Stimulated activated naive B cell treated with anti-CD40 and anti-IgM and Interleukin-4, amounts not matched to agents 10 μg/mL and 1 μg/mL and 100 μg/mL, for 72 hours (primary cell): Measurements from ENCODE around the gene HOXA7.

Experiments used
- ATAC-seq, 2 donors: fragments of 150-1000 bp; cut with Tn5 transposase; replicated peaks; 2 replicates each; pipeline ENCODE4 v1.10.0; 2021; ENCODE audit warnings: moderate library complexity in 1 of 2
- DNase-seq: peaks from one replicate; pipeline ENCODE4 v3.0.0; 2021
- H3K27ac Mint-ChIP-seq: one replicate; pipeline ENCODE4 v1.8.0; 2022; ENCODE audit warnings: mild to moderate bottlenecking, mixed read lengths
- H3K27me3 Mint-ChIP-seq, 2 donors: one replicate each; pipeline ENCODE4 v1.8.0; 2022; ENCODE audit warnings: mixed read lengths in 2 of 2
- H3K36me3 Mint-ChIP-seq, 2 donors: one replicate each; pipeline ENCODE4 v1.8.0; 2022; ENCODE audit warnings: mixed read lengths in 2 of 2, mild to moderate bottlenecking in 1 of 2
- H3K4me1 Mint-ChIP-seq, 2 donors: one replicate each; pipeline ENCODE4 v1.8.0; 2022; ENCODE audit warnings: mixed read lengths in 2 of 2, mild to moderate bottlenecking in 1 of 2
- H3K4me3 Mint-ChIP-seq, 2 donors: one replicate each; pipeline ENCODE4 v1.8.0; 2022; ENCODE audit warnings: mild to moderate bottlenecking in 2 of 2, mixed read lengths in 2 of 2, moderate library complexity in 1 of 2
- H3K9me3 Mint-ChIP-seq, 2 donors: one replicate each; pipeline ENCODE4 v1.8.0; 2022; ENCODE audit warnings: mixed read lengths in 2 of 2, mild to moderate bottlenecking in 1 of 2

Gene HOXA7

DNA sequence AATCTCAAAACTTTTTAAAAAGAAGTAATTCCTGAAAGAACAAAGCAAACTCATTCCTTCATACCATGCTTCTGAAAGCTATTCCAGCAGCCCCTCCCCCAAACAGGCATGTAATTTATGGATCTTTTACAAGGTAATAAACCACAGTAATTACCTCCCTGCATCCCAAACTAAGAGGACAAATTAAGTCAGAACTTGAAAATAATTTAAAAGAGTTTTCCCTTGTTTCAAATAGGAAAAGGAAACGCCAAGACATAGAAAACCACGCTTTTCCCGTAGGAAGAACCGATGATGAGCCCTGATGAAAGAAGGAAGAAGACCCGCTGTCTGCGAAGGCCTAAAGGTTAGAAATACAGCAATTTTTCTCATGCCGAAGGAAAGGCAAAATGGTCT, 34.8 kb downstream of the HOXA7 start:
- no peak for DNase-seq
- Mint-ChIP-seq H3K4me3 (no peak overlapping the region), H3K36me3 (no peaks in the 10 kb centered on the region), H3K9me3 (no peaks in the 10 kb centered on the region), H3K27ac (no peak overlapping the region), H3K4me1 (no peaks in the 10 kb centered on the region), H3K27me3 (peaks cover 23 to 31% of the 10 kb centered on the region in 2 donors)
- ATAC-seq = no peak

DNA sequence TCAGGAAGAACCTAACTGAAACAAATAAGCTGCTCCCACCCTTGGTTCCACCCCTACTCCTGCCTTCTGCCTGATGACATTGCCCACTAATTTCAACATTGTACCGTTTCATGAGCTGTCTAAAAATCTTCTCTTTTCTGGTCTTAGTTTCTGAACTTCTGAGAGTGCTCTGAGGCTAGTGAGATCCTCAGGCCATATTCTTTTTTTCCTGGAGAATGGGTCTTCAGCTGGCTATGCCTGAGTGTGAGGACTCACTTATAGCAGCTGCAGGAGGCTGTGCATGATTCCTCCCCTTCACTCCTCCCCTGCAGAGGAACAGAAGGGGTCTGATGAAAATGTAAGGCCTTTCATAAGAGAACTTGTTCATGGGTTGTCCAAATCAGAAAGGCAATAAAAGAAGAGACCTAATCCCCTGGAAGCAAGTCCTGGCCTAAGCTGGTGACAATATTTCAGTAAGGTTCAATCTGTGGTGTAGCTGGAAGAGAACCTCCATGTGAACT, 37.0 kb downstream of the HOXA7 start:
- Mint-ChIP-seq H3K4me3 (no peak overlapping the region), H3K27me3 (peaks cover 2 to 16% of the 10 kb centered on the region in 2 donors), H3K36me3 (no peaks in the 10 kb centered on the region), H3K4me1 (no peaks in the 10 kb centered on the region), H3K9me3 (no peaks in the 10 kb centered on the region), H3K27ac (no peak overlapping the region)
- ATAC-seq (no peak), DNase-seq (no peak)

DNA sequence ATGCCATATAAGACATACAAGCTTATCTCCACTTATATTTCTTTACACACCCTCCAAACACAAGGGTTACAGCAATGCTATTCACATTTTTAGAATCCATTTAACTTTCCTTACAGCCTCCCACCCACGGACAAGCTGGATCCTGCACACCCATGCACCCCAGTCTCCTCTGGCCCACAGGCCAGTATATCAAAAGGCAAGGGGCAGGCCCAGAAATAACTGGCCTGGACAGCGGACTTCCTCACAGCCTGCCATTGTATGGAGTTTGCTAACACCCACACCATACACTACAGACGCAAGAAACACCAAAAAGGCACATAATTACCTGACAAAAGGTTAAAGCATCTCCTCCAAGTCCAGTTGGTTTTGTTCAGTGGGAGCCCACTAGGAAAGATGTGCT, 37.9 kb downstream of the HOXA7 start:
- Mint-ChIP-seq H3K4me1 (no peaks in the 10 kb centered on the region), H3K36me3 (no peaks in the 10 kb centered on the region), H3K27me3 (peaks cover 0 to 10% of the 10 kb centered on the region in 2 donors), H3K27ac (no peak overlapping the region), H3K9me3 (no peaks in the 10 kb centered on the region), H3K4me3 (no peak overlapping the region)
- DNase-seq (no peak), ATAC-seq (no peak)

DNA sequence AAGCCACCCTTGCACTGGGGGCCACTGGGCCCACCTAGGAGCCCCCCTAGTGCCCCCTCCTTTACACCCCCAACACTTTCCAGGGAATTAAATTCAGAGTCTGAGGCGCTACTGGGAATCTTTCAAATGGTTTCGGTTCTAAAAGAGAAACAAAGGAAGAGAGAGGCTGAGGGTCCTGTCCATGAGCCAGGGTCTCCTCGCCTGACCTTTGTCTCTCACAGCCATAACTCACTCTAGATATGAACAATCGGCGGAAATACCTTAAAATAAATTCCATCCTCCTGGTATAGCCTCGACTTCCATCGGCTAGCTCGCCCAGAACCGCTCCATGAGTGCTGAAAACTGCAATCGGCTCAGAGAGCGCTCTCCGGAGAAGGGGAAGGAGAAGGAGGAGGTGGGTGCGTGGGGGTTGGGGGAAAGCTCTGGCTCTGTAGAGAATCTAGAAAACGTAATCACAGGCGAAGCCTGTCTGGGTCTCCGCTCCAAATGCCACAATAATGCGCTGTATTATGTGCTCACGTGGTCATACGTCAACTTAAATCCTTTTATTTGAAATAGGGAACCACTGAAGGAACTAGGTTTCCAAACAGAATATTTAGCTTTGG, 38.5 kb downstream of the HOXA7 start:
- DNase-seq (no peak), ATAC-seq (no peak)
- no peak overlapping the region for H3K4me3 Mint-ChIP-seq
- peaks cover 4 to 13% of the 10 kb centered on the region in 2 donors for H3K27me3 Mint-ChIP-seq
- no peak overlapping the region for H3K27ac Mint-ChIP-seq
- H3K4me1 Mint-ChIP-seq = no peaks in the 10 kb centered on the region
- H3K9me3 Mint-ChIP-seq = no peaks in the 10 kb centered on the region
- no peaks in the 10 kb centered on the region for H3K36me3 Mint-ChIP-seq

DNA sequence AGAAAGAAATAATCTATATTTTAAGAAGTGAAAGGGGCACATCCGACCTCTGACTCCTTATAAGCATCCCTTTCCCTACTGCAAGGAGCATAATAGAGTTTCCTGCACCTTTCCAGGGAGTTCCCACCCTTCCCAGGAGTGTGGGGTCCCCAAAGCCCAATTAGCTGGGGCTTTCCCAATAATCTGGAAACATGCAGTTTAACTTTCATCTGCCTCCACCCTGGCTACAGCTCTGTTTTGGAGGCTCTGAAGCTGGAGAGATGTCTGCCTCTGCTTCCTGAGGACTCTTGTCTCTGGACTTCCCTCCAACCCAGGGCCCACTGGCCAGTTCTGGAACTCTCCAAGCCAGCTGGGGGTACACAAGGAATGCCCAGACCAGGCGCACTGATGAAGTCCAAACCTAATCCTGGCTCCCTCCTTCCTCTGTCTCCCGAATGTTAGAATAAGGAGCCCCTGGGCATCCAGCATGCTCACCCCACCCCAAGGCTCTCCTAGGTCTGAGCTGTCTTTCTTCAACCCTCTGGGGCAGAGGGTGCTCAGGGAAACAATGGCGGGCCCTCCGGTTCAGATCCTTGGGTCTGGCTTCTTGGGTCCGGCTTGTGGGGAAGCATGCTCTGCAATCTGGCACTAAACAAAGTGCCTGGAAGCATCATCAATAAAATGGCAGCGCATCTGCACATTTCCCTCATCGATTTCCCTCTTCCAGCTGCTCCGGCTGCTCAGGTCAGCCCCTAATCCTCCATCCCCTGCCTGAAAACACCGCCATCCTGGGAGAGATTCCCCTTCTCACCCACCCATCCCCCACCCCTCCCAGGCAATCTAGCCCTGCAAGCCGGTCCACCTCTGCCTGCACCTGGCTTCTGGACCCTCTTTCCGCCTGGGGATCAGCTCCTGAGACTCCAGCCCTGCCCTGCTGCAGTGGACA, 39.3 kb downstream of the HOXA7 start:
- ATAC-seq = no peak
- Mint-ChIP-seq H3K9me3 (no peaks in the 10 kb centered on the region), H3K27me3 (peaks cover 4 to 13% of the 10 kb centered on the region in 2 donors), H3K36me3 (no peaks in the 10 kb centered on the region), H3K4me3 (no peak overlapping the region), H3K27ac (no peak overlapping the region), H3K4me1 (no peaks in the 10 kb centered on the region)
- DNase-seq = no peak

DNA sequence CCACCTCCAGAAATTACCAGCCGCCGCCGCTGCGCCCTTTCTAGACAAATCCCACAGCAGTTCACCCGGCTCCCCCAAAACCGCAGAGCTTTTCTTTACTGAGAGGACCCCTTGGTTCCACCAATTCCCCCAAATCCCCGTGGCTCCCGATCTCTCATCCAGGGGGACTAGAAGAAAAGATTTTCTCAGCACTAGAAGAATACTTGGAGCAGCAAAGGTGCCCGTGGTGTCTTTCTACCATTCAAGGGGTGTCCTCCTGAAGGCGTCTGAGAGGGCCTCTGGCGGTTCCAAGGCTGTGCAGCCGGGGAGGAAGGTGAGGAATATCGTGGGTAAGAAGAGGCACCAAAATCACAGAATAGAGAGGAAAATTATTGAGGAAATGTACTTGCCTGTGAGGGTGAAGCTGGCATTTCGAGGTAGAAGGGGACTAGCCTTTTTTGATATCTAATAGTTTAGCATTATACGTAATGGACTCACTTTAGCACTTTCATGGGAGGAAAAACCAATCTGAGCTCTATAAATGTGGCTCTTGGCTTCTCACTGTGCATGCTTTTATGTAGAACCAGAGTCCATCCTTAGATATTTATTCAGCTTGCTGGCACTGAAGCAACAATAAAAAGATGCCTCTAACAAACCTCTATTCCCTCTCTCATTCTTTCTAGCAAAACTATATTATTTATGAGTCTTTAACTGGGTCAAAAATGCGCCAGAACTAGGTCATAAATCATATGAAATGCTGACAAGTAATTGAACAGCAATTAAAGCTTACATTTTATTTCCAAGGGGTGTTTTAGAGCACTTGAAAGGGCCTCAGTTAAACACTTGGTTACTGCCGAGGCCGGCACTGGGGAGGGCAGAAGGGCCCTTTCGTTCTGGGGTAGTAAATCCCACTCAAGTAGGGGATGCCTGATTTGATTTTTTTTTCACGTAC, 40.2 kb downstream of the HOXA7 start:
- H3K4me1 Mint-ChIP-seq = no peaks in the 10 kb centered on the region
- H3K9me3 Mint-ChIP-seq = no peaks in the 10 kb centered on the region
- DNase-seq (no peak), ATAC-seq (no peak)
- H3K27ac Mint-ChIP-seq = no peak overlapping the region
- H3K27me3 Mint-ChIP-seq = peaks cover 4 to 13% of the 10 kb centered on the region in 2 donors
- no peak overlapping the region for H3K4me3 Mint-ChIP-seq
- H3K36me3 Mint-ChIP-seq = no peaks in the 10 kb centered on the region

DNA sequence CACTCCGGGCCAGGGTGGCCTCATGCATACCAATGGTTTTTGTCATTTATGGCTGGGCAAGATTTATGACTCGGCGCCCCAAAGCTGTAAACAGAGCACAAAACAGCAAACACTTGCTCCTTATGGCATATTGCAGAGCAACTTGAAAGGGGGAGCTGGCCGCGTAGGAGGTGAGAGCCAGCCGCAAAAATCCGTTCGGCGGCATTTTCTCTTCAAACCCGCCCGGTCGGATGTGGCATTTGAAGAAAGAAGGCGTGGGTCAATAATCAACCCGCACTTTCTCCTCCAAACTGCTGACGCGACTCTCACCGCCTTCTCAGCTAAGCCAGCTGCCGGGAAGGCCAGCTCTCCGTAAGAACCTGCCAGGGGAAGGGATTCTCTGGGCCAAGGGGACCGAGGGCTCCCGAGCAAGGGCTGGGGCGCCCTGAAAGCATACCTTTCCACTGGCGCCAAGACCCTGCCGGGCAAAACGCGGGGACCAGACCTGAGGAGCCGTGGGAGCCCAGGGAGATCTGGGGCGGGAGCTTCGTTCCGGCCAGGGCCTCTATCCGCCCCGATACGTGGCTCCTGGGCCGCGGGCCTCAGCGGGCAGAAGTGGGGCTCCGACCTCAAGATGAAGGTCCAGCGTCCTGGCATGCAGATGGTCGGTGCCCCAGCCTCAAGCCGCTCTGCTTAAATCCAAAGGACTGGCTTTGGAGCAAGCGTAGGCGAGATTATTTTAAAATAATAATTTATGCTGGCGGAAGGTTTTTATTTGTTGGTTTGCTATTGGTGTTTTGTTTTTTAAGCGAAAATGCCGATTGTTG, 41.1 kb downstream of the HOXA7 start:
- no peaks in the 10 kb centered on the region for H3K4me1 Mint-ChIP-seq
- H3K27ac Mint-ChIP-seq = no peak overlapping the region
- ATAC-seq (no peak), DNase-seq (no peak)
- H3K4me3 Mint-ChIP-seq = no peak overlapping the region
- no peaks in the 10 kb centered on the region for H3K9me3 Mint-ChIP-seq
- H3K36me3 Mint-ChIP-seq = no peaks in the 10 kb centered on the region
- peaks cover 4 to 13% of the 10 kb centered on the region in 2 donors for H3K27me3 Mint-ChIP-seq

DNA sequence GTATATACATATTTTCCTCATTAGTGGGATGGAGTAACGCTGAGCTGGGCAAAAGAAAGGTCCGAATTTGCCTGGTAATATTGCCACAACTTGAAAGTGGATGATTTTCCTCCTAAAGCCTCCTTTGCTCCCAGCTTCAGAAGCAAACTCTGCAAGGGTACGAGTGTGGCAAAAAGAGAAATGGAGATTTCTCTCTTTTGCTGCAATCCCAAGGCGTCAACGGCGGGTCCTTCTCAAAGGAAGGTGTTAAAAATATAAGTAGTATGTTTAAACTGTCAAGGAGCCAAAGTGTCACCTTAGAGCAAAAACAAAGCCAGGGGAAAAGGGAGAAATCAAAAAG, 41.6 kb downstream of the HOXA7 start:
- H3K4me3 Mint-ChIP-seq = no peak overlapping the region
- H3K27ac Mint-ChIP-seq = no peak overlapping the region
- DNase-seq (no peak), ATAC-seq (no peak)
- H3K4me1 Mint-ChIP-seq = no peaks in the 10 kb centered on the region
- H3K36me3 Mint-ChIP-seq = no peaks in the 10 kb centered on the region
- H3K27me3 Mint-ChIP-seq = peaks cover 6 to 13% of the 10 kb centered on the region in 2 donors
- H3K9me3 Mint-ChIP-seq = peaks cover 0 to 2% of the 10 kb centered on the region in 2 donors

DNA sequence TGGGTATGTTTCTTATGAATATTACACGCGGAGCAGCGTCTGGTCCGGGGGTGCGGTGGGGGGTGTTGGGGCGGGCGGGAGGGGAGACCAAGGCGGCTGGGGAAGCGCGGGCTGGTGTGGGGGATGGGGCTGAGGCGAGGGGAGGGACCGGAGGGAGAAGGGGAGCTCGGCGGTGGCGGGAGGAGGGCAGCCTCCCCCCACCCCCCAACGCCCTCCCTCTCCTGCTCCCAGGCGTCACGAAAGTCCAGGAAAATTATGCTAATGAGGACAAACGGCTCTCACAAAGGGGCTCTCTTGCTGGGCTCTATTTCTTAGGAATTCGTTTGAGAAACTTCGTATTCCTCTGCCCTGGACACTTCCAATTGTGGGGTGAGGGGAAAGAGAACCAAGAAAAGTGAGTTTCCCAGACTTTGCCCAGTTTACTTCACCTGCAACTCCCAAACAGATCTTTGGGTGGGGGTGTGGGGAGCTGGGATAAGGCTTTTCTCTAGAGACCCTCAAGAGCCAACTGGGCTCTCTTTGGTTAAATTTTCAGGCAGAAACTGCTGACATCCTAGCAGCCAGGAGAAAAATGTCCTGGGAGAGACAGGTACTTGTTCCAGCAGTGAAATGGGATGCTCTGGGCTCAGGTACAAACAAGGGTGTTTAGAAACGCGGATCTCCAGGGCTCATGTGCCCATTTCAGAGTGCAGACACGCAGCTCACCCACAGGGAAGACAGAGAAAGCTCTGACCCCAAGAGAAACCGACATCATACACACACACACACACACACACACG, 42.3 kb downstream of the HOXA7 start:
- DNase-seq (no peak), ATAC-seq (no peak)
- Mint-ChIP-seq H3K36me3 (no peaks in the 10 kb centered on the region), H3K4me1 (no peaks in the 10 kb centered on the region), H3K27ac (no peak overlapping the region), H3K4me3 (no peak overlapping the region), H3K27me3 (peaks cover 10 to 13% of the 10 kb centered on the region in 2 donors), H3K9me3 (peaks cover 0 to 2% of the 10 kb centered on the region in 2 donors)

DNA sequence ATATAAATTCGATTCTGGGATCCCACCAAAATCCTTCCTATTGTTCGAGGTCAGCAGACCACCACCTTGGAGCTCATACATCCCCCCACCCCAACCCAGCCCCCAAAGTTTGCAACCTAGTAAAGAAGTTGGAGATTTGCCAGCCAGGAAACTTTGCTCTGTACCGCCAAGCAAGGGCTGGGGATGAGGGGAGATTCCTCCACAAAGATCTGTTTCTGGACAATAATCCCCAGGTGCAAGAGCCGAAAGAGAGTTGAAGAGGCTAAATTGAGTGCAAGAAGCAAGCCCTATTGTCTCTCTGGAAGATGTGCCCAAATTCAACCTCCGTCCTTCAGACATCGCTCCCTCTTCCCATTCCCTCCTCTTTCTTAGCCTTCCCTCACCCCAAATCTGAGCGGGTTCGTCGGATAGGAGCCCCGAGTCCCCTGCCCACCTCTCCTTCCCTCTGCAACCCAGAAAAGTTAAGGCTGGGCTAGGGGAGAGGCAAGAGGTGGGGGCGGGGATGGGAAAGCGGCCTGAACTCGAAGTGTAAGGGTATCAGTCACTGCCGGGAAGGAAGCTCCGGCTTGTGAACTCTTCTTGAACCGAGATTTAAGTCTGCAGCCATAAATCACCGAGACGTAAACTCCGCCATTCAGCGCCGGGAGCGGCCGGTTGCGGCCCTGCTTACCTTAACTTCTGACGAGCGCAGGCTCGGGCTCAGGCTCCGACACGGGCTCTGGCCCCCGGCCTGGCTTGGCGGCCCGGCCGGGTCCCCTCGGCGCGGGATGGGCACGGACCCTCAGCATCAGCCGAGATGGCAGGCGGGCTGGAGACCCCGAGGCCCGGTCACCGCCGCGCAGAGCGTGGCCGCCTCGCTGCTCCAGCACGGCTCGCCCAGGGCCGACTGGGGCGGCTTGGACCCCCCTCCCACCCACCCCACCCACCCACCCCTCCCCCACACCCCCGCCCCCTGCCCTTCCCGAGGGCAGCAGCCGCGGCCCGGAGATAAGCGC, 43.2 kb downstream of the HOXA7 start:
- Mint-ChIP-seq H3K4me1 (no peaks in the 10 kb centered on the region), H3K27ac (no peak overlapping the region)
- no peak for DNase-seq

DNA sequence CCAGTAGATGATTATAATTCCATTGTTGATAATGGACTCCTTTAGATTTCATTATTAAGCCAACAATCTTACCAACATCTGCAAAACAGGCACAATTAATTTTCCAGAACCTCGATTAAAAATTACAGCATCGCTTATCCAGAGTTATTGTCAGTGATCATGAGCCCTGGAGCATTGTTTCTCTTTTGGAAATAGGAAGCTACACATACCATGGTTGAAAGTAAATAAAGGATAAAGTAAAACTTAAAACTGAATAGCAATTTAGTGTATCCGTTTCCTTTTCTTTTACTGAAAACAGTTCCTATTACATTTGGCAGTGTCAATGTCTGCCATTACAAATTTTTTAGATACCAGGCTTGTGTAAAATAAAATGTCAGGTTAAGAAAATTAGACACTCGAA, 44.1 kb downstream of the HOXA7 start:
- ATAC-seq (no peak), DNase-seq (no peak)
- no peak overlapping the region for H3K27ac Mint-ChIP-seq
- H3K27me3 Mint-ChIP-seq = peaks cover 13 to 19% of the 10 kb centered on the region in 2 donors
- no peak overlapping the region for H3K4me3 Mint-ChIP-seq
- H3K4me1 Mint-ChIP-seq = peaks cover 0 to 1% of the 10 kb centered on the region in 2 donors
- H3K9me3 Mint-ChIP-seq = peaks cover 0 to 2% of the 10 kb centered on the region in 2 donors
- H3K36me3 Mint-ChIP-seq = no peaks in the 10 kb centered on the region

More for the DNA sequence above, 43.2 kb downstream of the HOXA7 start:
- peaks cover 0 to 2% of the 10 kb centered on the region in 2 donors for H3K9me3 Mint-ChIP-seq
- no peaks in the 10 kb centered on the region for H3K36me3 Mint-ChIP-seq
- ATAC-seq = no peak
- no peak overlapping the region for H3K4me3 Mint-ChIP-seq
- H3K27me3 Mint-ChIP-seq = peaks cover 10 to 13% of the 10 kb centered on the region in 2 donors

DNA sequence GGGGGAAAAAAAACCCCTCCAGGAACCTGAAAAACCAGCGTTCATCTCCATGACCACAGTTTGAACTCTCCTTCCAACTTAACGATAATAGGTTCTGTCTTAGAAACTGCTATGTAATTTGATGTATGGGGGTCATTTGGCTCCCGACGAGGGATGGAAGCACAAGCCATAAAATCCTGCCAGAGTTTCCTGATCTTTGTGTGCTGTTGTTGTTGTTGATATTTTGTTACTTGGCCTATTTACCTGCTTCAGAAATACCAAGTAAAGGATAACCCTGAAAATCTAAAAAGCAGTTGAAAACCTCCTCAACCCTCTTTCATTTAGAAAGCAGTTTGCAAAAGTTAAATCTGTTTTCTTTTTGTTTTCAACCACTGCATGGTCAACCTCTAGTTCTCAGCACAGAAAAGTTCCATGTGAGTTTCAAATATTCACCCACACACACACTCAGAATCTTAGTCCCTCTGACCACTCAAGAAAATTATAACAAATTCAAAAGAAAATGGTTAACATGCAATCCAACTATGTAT, 44.7 kb downstream of the HOXA7 start:
- H3K27ac Mint-ChIP-seq = no peak overlapping the region
- peaks cover 0 to 1% of the 10 kb centered on the region in 2 donors for H3K4me1 Mint-ChIP-seq
- peaks cover 0 to 2% of the 10 kb centered on the region in 2 donors for H3K9me3 Mint-ChIP-seq
- ATAC-seq (no peak), DNase-seq (no peak)
- peaks cover 14 to 17% of the 10 kb centered on the region in 2 donors for H3K27me3 Mint-ChIP-seq
- H3K4me3 Mint-ChIP-seq = no peak overlapping the region
- H3K36me3 Mint-ChIP-seq = no peaks in the 10 kb centered on the region
